Measurements from ENCODE around the gene PCYOX1L. TPM values are rescaled to one million over a fixed set of nuclear protein-coding genes. Genes with fewer than 3 reads are reported as not detected.

The PCYOX1L gene
- total RNA-seq, 1 donor from 2014 or later = 9.2 TPM

DNA sequence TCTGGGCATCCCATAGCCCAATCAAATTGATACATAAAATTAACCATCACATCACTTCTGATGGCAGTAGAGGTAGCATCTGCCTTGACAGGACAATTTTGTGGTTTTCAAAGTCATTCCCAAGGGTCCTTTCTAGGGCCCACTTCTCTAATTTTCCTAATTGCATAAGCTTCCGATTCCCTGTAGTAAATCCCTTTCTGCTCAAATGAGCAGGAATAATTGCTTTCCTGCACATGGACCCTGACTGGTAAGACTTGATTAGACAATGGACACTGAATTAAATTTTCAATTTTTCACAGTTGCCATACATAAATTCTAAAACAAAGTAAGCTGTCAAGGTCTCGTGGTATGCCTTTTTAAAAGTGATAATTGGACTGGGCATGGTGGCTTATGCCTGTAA is 43.2 kb downstream of the PCYOX1L start:
- POLR2A ChIA-PET = no interaction called here
- intact Hi-C loops (cut with micrococcal nuclease) = no loop called here
- TF ChIP-seq, protein P1, sequence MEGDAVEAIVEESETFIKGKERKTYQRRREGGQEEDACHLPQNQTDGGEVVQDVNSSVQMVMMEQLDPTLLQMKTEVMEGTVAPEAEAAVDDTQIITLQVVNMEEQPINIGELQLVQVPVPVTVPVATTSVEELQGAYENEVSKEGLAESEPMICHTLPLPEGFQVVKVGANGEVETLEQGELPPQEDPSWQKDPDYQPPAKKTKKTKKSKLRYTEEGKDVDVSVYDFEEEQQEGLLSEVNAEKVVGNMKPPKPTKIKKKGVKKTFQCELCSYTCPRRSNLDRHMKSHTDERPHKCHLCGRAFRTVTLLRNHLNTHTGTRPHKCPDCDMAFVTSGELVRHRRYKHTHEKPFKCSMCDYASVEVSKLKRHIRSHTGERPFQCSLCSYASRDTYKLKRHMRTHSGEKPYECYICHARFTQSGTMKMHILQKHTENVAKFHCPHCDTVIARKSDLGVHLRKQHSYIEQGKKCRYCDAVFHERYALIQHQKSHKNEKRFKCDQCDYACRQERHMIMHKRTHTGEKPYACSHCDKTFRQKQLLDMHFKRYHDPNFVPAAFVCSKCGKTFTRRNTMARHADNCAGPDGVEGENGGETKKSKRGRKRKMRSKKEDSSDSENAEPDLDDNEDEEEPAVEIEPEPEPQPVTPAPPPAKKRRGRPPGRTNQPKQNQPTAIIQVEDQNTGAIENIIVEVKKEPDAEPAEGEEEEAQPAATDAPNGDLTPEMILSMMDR (IDR thresholded peaks at IDR 0.05) = no peak
- Mint-ChIP-seq H3K4me1 (no peaks in the 10 kb centered on the region), H3K9me3 (no peaks in the 10 kb centered on the region), H3K27me3 (peaks cover 15% of the 10 kb centered on the region), H3K27ac (no peak overlapping the region), H3K4me3 (no peak overlapping the region), H3K36me3 (ENCODE audit: low read depth) (no peaks in the 10 kb centered on the region)
- DNase-seq = no peak
- CTCF ChIA-PET = no interaction called here
- no peak for ATAC-seq (ENCODE audit: low read depth)

DNA sequence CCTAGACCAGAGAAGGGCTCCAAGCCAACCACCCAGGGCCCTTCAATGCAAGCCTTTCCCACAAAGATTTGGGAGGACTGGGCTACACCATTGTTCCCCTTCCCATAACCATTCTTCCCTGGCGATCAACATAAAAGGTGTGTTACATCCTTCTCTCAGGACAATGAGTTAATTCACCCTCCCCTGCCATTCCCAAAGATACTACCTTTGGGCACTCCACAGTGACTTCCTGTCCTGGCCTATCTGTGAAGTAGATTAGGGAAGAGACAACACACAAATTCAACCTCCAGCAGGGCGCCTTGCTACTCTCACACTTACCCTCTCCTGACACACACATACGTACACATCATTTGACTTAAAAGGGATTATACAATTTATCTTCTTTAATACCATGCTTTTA is 44.4 kb downstream of the PCYOX1L start:
- Mint-ChIP-seq H3K27me3 (peaks cover 13% of the 10 kb centered on the region), H3K9me3 (no peaks in the 10 kb centered on the region), H3K4me1 (no peaks in the 10 kb centered on the region), H3K36me3 (ENCODE audit: low read depth) (no peaks in the 10 kb centered on the region), H3K27ac (no peak overlapping the region), H3K4me3 (no peak overlapping the region)
- DNase-seq = no peak
- ChIA-PET POLR2A (no interaction called here), CTCF (no interaction called here)
- intact Hi-C loops (cut with micrococcal nuclease) = no loop called here
- no peak for ATAC-seq (ENCODE audit: low read depth)
- TF ChIP-seq, protein P1 (IDR thresholded peaks at IDR 0.05) = no peak

DNA sequence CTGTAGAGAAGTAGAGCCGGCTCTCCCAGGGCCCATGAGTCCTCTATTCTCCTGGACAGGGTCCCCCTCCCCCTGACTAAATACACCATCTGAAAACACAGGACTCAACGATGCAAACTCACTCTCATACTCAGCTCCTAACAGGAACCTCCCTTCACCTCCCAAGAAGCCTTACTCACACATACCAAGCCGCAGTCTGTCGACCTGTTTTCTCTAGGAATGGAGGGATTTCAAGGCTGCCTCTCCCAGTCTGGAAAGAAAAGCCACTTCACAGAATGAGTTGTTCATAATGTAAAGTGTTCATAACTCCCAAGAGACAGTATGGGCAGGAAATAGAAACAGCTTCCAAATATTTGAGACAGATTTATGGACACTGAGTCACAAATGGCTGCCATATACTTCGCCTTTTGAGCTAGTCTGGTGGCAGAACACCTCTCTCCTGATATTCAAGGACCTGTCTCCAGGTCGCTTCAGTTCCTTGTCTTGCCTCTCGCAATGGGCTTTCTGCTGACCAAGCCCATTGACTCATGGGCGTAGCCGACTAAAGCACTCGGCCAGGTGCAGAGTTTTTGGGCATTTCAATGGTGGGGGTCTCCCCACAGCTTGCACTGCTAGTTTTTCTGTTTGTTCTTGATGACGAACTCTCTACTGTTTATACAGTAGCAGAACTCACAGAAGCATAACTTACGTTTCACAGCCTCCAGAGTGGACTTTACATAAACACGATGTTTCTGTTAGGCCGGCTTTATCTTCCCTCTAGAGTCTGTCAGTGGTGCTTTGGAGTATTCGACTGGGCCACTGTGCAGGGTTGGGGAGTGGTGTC is 46.3 kb downstream of the PCYOX1L start:
- ChIA-PET POLR2A (no interaction called here), CTCF (no interaction called here)
- ATAC-seq (ENCODE audit: low read depth) = no peak
- intact Hi-C loops (cut with micrococcal nuclease) = no loop called here
- no peak overlapping the region for H3K4me3 Mint-ChIP-seq
- peaks cover 13% of the 10 kb centered on the region for H3K27me3 Mint-ChIP-seq
- H3K36me3 Mint-ChIP-seq (ENCODE audit: low read depth) = no peaks in the 10 kb centered on the region
- H3K4me1 Mint-ChIP-seq = no peaks in the 10 kb centered on the region
- H3K27ac Mint-ChIP-seq = no peak overlapping the region
- TF ChIP-seq, protein P1 (IDR thresholded peaks at IDR 0.05) = no peak
- no peaks in the 10 kb centered on the region for H3K9me3 Mint-ChIP-seq
- no peak for DNase-seq

DNA sequence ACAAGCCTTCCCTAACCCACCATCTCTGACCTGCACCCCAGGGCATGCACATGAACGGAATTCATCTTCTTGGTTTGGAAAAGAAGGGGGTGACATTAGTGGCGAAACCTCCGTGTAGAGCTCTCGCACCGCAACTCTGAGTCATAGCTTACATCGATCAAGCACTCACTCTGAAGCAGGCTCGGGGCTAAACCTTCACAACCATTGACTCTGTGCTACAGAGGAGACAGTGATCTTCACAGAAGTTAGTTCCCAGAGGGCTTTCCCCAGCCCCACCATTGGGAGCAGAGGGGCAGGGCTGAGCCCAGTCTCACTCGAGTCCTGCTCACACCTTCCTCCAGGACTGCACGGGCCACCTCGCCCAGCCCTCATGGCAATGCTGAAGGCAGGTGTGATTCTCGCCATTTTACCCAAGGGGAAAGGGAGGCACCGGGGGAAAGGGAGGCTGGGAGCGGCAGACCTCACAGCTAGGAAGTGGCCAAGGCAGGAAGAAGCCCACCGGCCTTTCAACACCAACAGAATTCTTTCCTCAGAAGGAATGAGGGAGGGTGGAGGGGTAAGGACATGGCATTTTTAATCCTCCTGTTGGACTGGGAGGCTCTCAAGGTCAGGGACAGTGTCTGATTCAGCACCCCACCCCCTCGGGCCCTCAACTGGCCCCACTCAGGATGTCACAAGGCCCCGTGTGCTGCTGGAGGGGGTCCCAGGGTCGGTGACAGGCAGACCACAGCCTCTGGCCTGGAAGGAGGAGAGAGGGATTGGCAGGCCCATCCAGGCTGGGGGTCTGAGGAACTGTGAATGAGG is 47.1 kb downstream of the PCYOX1L start:
- CTCF ChIA-PET = no interaction called here
- intact Hi-C loops (cut with micrococcal nuclease) = no loop called here
- Mint-ChIP-seq H3K27me3 (peaks cover 13% of the 10 kb centered on the region), H3K4me3 (no peak overlapping the region), H3K4me1 (no peaks in the 10 kb centered on the region), H3K9me3 (no peaks in the 10 kb centered on the region), H3K36me3 (ENCODE audit: low read depth) (no peaks in the 10 kb centered on the region), H3K27ac (no peak overlapping the region)
- TF ChIP-seq, protein P1 (IDR thresholded peaks at IDR 0.05) = no peak
- no peak for ATAC-seq (ENCODE audit: low read depth)
- DNase-seq = no peak
- POLR2A ChIA-PET = no interaction called here

DNA sequence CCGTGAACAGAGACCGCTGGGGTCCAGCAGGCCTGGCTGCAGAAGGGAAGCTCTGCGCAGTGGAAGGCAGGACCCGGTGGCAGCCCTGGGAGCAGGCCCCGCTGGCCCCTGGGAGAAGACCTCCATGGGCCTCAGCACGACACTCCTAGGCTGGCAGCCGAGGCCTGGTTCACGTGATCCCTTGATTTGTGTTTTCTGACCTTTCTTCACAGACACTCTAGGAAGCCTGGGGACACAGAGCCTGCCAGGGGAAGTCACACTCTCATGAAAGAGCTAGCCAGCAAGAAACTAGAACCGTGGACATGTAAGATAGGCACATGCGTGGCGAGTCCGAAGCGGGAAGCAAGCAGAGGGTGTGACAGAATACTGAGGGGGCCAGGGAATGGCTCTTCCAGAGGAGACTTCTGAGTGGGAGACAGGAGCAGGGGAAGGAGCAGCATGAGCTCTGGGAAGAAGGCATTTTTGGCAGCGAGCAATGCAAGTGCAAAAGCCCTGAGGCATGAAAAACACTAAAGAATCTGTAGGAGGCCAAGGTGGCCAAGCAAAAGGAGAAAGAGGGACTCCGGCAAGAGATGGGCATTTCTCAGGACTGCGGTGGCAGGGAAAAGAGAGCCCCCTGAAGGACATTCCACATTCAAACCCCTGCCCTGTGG is 47.8 kb downstream of the PCYOX1L start:
- no peaks in the 10 kb centered on the region for H3K9me3 Mint-ChIP-seq
- DNase-seq = no peak
- ChIA-PET CTCF (no interaction called here), POLR2A (no interaction called here)
- peaks cover 16% of the 10 kb centered on the region for H3K27me3 Mint-ChIP-seq
- H3K27ac Mint-ChIP-seq = no peak overlapping the region
- TF ChIP-seq, protein P1 (IDR thresholded peaks at IDR 0.05) = no peak
- ATAC-seq (ENCODE audit: low read depth) = no peak
- intact Hi-C loops (cut with micrococcal nuclease) = no loop called here
- no peaks in the 10 kb centered on the region for H3K4me1 Mint-ChIP-seq
- H3K4me3 Mint-ChIP-seq = no peak overlapping the region
- no peaks in the 10 kb centered on the region for H3K36me3 Mint-ChIP-seq (ENCODE audit: low read depth)
